GM12891 (cell line): ENCODE measurements around the gene SIGLEC1.

Source experiments
- POLR2A ChIP-seq: IDR thresholded peaks from 2 replicates; pipeline ENCODE4 v1.6.1; 2011; ENCODE audit warnings: low read depth, low read length, control low read depth
- POLR2AphosphoS5 ChIP-seq: IDR thresholded peaks from 2 replicates; pipeline ENCODE4 v1.6.1; 2011; ENCODE audit warnings: low read depth, low read length, control low read depth
- POU2F2 ChIP-seq: IDR thresholded peaks from 2 replicates; pipeline ENCODE4 v1.6.1; 2011; ENCODE audit warnings: low read depth, mild to moderate bottlenecking, control low read depth, low read length, moderate library complexity
- TAF1 ChIP-seq: IDR thresholded peaks from 2 replicates; pipeline ENCODE4 v1.6.1; 2011; ENCODE audit warnings: low read depth, low read length, control low read depth

DNA sequence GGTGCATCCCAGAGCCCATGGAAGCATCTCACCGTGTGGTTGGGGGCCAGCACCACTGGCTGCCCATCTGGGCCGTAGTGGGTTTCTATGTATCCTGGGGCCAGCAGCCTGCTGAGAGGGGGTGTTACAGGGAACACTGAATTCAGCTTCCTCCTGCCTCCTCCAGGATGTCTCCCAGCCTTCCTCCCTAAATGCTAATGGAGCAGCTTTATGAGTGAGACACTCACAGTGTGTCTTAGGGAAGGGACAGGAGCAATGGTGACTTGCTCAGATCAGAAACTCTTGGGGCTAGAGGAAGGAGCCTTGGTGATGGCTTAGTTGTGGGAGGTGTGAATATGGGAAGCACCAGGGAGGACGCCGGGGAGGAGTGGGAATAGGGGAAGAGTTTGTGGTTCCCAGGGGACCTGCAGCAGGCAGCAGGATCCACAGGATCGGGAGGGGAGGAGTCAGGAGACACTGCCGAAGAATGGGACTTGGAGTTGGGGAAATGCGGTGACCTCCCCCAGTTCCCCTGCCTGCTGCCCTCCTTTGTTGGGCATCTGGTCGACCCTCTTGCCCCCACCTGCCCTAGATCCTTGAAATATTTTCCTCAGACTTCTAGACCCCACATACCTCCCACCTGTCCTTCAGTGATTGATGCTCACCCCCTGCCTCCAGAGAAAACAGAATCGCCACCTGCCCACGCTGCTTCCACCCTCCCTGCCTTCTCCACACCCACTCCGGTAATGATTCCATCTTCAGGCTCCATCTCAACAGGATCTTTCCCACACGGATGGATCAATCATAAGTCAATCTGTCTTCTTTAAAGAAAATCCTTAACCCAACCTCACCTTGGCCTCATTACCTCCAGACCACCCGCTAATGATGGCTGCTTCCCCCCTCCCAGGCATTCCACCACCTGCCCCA, 37.2 kb downstream of the SIGLEC1 start:
- TF ChIP-seq POLR2A (no peak), POLR2AphosphoS5 (no peak), TAF1 (no peak), POU2F2 (no peak)
